HG02884 (cell line): Measurements from ENCODE around the gene CCDC59.

ENCODE experiments used
- ATAC-seq: cut with Tn5 transposase; IDR thresholded peaks from one replicate; pipeline ENCODE4 v1.9.1; 2021; ENCODE audit warnings: mild to moderate bottlenecking, moderate library complexity; ENCODE audit not compliant: unreplicated experiment

The CCDC59 gene

DNA sequence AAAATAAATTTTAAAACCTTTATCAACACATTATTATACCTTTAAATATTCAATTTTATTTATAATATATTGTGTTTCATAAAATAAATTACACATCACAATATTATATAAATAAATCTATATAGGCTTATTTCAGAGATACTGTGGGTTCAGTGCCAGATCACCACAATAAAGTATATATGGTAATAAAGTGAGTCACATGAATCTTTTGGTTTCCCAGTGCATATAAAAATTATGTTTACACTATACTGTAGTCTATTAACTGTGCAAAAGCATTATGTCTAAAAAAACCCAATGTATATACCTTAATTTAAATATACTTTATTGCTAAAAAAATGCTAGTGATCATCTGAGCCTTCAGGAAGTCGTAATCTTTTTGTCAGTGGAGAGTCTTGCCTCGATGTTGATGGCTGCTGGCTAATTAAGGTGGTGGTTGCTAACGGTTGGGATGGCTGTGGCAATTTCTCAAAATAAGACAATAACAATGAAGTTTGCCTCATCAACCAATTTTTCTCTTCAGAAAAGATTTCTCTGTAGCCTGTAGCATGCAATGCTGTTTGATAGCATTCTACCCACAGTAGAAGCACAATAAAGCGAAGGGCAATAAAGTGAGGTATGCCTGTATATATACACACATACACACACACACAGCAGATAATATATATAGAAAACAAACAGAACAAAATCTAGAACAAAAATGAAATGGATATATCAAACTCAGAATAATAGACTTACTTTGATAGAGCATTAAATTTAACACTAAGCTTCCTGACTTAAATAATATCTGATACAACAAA, 32.4 kb downstream of the CCDC59 start:
- no peak for ATAC-seq

DNA sequence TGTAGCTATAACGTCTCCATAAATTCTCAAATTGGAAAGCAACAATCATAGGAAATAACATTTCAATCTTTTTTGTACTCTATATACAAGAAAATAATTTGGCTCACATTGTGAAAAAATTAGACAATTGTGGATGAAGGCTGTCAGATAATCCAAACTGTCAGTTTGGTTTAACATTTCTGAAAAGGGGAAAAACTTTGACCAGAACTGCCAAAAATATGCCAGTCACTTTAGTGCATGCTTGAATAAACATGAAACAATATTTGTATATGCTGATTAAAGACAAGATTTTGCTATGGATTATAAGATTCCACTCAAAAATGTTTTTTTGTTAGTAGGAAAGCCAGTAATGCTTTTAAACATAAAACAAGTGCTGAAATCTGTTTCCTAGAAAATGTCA, 38.9 kb downstream of the CCDC59 start:
- ATAC-seq: no peak

DNA sequence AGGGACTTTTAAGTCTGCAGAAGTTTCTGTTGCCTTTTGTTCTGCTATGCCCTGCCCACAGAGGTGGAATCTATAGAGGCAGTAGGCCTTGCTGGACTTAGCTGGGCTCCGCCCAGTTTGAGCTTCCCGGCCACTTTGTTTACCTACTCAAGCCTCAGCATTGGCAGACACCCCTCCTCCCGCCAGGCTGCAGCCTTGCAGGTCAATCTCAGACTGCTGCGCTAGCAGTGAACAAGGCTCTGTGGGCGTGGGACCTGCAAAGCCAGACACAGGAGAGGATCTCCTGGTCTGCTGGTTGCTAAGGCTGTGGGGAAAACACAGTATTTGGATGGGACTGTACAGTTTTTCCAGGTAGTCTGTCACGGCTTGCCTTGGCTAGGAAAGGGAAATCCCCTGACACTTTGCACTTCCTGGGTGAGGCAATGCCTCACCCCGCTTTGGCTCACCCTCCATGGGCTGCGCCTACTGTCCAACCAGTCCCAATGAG, 43.7 kb downstream of the CCDC59 start:
- ATAC-seq: no peak
